HG03575 (cell line): ENCODE measurements around the gene PDE2A.

Source experiments
- ATAC-seq: cut with Tn5 transposase; IDR thresholded peaks from one replicate; pipeline ENCODE4 v1.9.1; 2021; ENCODE audit not compliant: unreplicated experiment, insufficient number of reproducible peaks, low FRiP score; ENCODE audit errors: extremely low read depth

Gene PDE2A

GRCh38 chr11:72585762-72586311 lies 88.4 kb downstream of the PDE2A start:
- ATAC-seq, result no peak

GRCh38 chr11:72584939-72585597 lies 89.2 kb downstream of the PDE2A start:
- ATAC-seq, result no peak

- ATAC-seq, result no peak
These were observed 89.8 kb downstream of the PDE2A start for GRCh38 chr11:72584293-72584938.

GRCh38 chr11:72583616-72584292 lies 90.5 kb downstream of the PDE2A start:
- no peak for ATAC-seq

- no peak for ATAC-seq
These were observed 91.1 kb downstream of the PDE2A start for GRCh38 chr11:72583177-72583553.

- ATAC-seq, result no peak
These were observed 91.7 kb downstream of the PDE2A start for GRCh38 chr11:72582206-72583176.

GRCh38 chr11:72581067-72581466 lies 93.2 kb downstream of the PDE2A start:
- no peak for ATAC-seq

- no peak for ATAC-seq
These were observed 93.6 kb downstream of the PDE2A start for GRCh38 chr11:72580642-72580950.

- no peak for ATAC-seq
These were observed 94.2 kb downstream of the PDE2A start for GRCh38 chr11:72579816-72580641.

GRCh38 chr11:72578991-72579815 lies 95.0 kb downstream of the PDE2A start:
- no peak for ATAC-seq

- no peak for ATAC-seq
These were observed 95.7 kb downstream of the PDE2A start for GRCh38 chr11:72578566-72578965.

- ATAC-seq, result no peak
These were observed 96.2 kb downstream of the PDE2A start for GRCh38 chr11:72578051-72578450.

GRCh38 chr11:72577271-72577721 lies 96.9 kb downstream of the PDE2A start:
- ATAC-seq, result no peak

GRCh38 chr11:72576661-72577060 lies 97.6 kb downstream of the PDE2A start:
- ATAC-seq, result no peak

GRCh38 chr11:72576243-72576595 lies 98.0 kb downstream of the PDE2A start:
- ATAC-seq, result no peak

- ATAC-seq, result no peak
These were observed 98.5 kb downstream of the PDE2A start for GRCh38 chr11:72575533-72576242.
